Hepatocyte (in vitro differentiated cells): ENCODE data around the gene CAMK2N2.

ENCODE experiments used
- EZH2 ChIP-seq: fragments of 200-600 bp; sonication (generic); IDR thresholded peaks from 2 replicates; pipeline ENCODE4 v1.6.1; 2016; ENCODE audit warnings: antibody characterized with exemption, mild to moderate bottlenecking, borderline replicate concordance
- EZH2phosphoT487 ChIP-seq: fragments of 200-600 bp; sonication (generic); IDR thresholded peaks from one replicate; pipeline ENCODE4 v1.6.1; 2018; ENCODE audit warnings: antibody characterized with exemption, mild to moderate bottlenecking, low read depth, moderate library complexity; ENCODE audit not compliant: unreplicated experiment, severe bottlenecking
- TF ChIP-seq, protein P1 (sequence below): fragments of 200-600 bp; sonication (generic); IDR thresholded peaks from 2 replicates; pipeline ENCODE4 v1.5.1; 2016; ENCODE audit warnings: antibody characterized with exemption, mild to moderate bottlenecking; ENCODE audit not compliant: poor library complexity

DNA sequence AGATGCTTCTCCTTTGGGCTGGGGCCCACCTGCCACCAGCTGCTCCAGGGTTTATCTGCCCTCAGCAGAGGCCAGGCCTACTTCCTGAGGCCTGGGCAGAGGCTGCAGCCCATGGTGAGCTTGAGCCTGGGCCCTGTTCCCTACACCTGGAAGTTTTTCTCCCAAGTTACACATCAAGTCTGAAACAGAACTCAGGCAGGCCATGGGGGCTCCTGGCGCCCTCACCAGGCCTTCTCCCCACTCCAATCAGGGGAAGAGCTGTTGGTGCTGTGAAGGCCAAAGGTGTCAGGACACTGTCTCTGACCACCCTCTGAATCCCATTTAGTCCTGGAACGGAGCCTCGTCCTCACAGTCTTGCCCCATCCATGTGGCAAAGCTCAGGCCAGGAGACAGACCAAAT lies 24.7 kb downstream of the CAMK2N2 start:
- TF ChIP-seq EZH2phosphoT487 (no peak), EZH2 (no peak)
- TF ChIP-seq, protein P1, sequence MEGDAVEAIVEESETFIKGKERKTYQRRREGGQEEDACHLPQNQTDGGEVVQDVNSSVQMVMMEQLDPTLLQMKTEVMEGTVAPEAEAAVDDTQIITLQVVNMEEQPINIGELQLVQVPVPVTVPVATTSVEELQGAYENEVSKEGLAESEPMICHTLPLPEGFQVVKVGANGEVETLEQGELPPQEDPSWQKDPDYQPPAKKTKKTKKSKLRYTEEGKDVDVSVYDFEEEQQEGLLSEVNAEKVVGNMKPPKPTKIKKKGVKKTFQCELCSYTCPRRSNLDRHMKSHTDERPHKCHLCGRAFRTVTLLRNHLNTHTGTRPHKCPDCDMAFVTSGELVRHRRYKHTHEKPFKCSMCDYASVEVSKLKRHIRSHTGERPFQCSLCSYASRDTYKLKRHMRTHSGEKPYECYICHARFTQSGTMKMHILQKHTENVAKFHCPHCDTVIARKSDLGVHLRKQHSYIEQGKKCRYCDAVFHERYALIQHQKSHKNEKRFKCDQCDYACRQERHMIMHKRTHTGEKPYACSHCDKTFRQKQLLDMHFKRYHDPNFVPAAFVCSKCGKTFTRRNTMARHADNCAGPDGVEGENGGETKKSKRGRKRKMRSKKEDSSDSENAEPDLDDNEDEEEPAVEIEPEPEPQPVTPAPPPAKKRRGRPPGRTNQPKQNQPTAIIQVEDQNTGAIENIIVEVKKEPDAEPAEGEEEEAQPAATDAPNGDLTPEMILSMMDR, result no peak
